HG03025 (cell line): ENCODE measurements around the gene ETF1.
A peak's percentile ranks its signal among the peaks of the same experiment; 100 is the strongest.

Experiments
- ATAC-seq: cut with Tn5 transposase; IDR thresholded peaks from one replicate; pipeline ENCODE4 v1.9.1; 2021; ENCODE audit warnings: mild to moderate bottlenecking, moderate library complexity; ENCODE audit not compliant: unreplicated experiment, low FRiP score

Gene ETF1

GRCh38 chr5:138465261-138466124 is 77.5 kb downstream of the ETF1 start, which contains the start of gene EGR1:
Gene EGR1, plus strand, starts transcription at chr5:138465479. Its CDS starts 283 bp downstream, at chr5:138465762.
- peak; percentile 59 for ATAC-seq

DNA sequence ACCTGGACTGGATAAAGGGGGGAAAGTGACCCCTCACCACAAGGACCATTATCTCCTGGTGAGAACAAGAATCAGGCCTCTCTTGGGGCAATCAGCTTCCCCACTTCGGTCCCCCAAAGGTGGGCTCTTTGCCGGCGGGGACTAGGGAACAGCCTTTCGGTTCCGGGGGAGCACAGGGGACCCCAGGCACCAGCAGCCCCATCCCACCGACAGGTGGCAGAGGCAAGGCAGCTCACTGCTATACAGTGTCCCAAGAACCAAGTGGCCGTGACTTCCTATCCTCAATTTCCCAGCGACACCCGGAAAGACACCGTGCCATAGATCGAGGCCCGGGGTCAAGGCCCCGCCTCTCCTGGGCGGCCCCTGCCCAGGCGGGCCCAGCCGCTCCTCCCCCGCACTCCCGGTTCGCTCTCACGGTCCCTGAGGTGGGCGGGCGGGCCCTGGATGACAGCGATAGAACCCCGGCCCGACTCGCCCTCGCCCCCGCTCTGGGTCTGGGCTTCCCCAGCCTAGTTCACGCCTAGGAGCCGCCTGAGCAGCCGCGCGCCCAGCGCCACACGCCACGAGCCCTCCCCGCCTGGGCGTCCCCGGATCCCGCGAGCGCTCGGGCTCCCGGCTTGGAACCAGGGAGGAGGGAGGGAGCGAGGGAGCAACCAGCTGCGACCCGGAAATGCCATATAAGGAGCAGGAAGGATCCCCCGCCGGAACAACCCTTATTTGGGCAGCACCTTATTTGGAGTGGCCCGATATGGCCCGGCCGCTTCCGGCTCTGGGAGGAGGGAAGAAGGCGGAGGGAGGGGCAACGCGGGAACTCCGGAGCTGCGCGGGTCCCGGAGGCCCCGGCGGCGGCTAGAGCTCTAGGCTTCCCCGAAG is 78.4 kb downstream of the ETF1 start:
- ATAC-seq: peak; percentile 78

DNA sequence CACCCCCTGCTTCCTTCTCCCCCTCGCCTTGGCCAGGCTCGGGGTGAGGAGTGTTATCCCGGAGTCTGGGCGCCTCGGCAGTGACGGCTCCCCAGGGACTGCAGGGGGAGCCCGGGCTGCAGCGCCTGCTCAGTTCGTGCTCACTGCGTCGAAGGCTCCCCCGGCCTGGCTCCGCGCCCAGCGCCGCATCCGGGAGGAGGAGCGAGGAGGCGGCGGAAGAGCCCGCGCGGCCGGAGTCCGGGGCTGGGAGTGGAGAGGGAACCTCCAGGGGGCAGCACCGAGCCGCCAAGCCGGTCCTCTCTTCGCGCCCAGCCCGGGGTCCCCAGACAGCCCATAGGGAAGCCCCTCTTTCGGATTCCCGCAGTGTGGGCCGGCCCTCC is 79.0 kb downstream of the ETF1 start:
- peak; percentile 39 for ATAC-seq

DNA sequence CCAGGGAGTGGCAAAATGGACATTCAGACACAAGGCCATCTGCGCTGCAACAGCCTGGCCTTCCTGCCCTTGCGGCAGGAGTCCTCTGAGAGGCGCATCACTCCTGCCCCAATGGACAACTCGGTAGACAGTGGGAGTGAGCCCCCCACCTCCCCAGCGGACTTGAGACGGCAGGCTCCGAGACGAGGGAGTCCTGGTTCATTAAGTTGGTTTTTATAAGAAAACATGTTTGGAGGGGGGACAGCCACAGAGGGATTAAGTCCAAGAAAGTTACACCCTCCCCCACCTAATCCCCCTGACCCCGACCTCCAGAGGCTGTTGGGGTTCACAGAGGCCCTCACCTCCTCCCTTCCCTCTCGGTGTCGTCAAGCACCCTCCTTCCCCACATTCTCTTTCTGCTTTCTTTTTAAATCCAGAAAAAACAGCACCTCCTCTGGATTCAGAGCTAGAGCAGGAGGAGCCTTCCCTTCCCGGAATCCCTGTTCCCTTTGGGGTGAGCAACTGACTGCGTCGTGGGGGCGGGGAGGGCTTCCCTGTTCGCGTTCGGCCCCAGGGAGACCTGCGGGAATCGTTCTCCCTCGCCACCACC is 79.5 kb downstream of the ETF1 start:
- no peak for ATAC-seq

- ATAC-seq: no peak
These were observed 81.5 kb downstream of the ETF1 start for GRCh38 chr5:138461343-138462125.

DNA sequence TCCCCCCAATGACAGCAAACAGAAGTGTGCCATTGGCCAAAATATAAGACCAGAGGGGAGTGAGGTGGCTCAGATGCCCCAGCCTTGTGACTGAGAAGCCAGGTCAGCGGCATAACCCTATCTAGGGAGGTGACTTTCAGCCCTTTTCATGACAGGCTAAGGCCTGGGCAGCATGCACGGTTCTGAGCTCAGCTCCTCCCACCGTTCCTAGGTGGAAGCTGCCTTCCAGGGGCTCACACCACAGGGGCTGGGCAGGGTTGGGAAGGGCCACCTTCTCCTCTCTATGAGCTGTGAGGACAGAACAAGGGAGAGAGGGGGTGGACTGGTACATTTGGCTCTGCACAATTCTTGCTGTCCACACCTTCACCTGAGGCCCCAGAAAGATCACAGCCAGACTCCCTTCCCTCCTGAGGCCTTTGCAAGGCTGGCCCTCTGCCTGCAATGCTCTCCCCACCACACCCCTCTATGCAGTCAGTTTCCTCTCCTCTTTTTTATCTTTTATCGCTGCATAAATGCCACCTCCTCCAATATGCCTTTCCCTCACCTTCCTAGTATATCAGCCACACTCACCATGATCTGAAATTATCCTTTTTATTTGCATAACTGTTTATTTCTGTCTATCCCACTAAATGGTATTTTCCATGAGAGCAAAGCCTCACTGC is 82.9 kb downstream of the ETF1 start:
- ATAC-seq: no peak

DNA sequence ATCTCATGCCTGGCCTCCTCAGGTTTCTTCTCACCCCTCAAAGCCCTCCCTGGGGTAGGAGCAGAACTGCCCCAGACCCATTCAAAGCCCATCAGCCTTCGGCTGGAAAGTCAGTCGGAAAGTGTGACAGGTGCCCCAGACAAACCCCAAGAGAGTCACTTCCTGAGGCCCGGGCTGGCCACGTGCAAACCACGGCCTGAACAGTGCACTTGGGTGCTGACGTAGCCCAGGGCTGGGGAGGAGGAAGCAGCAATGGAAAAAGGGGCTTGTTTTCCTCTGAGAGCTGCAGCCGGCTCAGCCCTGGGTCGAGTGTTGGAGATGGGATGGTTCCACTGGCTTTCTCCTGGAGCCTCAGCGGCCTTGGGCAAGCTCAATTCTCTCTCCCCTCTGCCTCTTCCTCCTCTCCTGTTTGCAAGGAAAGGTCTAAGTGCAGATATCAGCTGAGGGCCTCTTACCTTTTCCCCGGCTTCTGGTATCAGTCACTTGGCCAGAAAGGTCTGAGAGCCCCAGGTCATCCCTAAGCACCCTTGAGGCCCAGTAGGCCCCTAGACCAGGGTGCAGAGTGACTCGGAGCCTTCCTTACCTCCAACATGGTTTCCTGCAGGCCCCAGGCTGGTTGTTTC is 83.6 kb downstream of the ETF1 start:
- ATAC-seq: no peak

- no peak for ATAC-seq
These were observed 84.2 kb downstream of the ETF1 start for GRCh38 chr5:138458856-138459255.

DNA sequence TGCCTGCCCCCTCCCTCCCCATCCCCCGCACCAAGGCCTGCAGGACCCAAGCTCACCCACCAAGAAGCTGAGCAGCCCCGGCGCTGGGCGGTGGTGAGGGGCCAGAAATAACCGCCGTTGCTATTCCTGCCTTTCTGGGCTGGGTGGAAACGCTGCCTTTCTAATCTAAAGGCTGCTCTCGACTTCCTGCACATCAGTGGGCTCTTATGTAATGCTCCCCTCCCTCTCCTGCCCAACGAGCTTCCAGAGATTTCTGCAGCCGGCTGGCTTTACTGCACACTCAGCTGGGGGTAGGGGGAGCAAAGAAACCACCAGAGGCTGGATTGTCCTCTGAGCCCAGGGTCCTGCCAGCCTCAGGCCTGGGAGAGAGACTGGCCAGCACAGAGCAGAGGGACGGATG is 84.7 kb downstream of the ETF1 start:
- ATAC-seq: no peak

- no peak for ATAC-seq
These were observed 85.3 kb downstream of the ETF1 start for GRCh38 chr5:138457531-138458275.
